HL-60/S4 treated with retinoic acid at 250 ng/mL for 4 days and 3 days (cell line): Measurements from ENCODE around the gene KCNQ1.

Experiments
- in situ Hi-C: fragments of 300-500 bp; cut with MboI; formaldehyde crosslinking; loops from 2 replicates; pipeline ENCODE4 v1.7.0; 2022; ENCODE audit warnings: low sequenced_read_pairs

KCNQ1 gene

DNA sequence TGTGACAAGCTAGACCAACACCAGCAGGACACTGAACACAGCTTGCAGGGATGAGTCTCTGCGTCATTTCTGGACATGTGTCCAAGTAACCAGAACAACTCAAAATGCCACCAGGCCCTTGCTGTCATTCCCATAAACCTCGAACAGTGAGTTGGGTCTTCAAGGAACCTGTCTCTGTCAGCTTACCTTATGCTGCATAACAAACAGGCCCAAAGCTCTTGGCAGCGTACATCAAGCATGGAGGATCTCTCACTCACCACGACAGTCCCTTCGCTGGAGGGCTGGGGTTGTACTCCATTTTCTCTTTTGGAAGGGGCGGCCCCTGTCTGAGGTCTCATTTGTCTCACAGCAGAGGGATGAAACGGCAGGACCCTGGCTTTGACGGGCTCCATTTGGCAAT is 434.0 kb downstream of the KCNQ1 start:
- in situ Hi-C loops: loop anchor here (25.0 kb wide), 1 partner anchor 691 kb away; no protein-coding TSS in a partner anchor

DNA sequence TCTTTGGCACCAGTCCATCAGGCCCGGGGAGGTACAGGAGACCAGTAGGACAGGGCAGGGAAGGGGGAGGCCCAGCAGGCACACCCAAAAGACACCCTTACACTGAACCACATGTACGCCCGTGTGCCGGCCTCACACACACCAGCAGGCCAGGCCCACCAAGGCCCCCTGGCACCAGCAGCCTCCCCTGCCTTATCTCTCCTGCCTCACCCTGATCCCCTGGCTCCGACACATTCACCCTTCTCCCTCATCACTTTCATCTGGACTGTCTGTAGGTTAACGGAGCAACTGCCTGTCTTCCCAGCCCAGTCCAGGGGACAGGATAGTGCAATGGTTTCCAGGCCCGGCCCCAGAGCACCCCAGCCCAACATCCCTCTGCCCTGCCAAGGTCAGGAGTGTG is 435.8 kb downstream of the KCNQ1 start:
- in situ Hi-C loops: loop anchor here (25.0 kb wide), 1 partner anchor 693 kb away; no protein-coding TSS in a partner anchor

DNA sequence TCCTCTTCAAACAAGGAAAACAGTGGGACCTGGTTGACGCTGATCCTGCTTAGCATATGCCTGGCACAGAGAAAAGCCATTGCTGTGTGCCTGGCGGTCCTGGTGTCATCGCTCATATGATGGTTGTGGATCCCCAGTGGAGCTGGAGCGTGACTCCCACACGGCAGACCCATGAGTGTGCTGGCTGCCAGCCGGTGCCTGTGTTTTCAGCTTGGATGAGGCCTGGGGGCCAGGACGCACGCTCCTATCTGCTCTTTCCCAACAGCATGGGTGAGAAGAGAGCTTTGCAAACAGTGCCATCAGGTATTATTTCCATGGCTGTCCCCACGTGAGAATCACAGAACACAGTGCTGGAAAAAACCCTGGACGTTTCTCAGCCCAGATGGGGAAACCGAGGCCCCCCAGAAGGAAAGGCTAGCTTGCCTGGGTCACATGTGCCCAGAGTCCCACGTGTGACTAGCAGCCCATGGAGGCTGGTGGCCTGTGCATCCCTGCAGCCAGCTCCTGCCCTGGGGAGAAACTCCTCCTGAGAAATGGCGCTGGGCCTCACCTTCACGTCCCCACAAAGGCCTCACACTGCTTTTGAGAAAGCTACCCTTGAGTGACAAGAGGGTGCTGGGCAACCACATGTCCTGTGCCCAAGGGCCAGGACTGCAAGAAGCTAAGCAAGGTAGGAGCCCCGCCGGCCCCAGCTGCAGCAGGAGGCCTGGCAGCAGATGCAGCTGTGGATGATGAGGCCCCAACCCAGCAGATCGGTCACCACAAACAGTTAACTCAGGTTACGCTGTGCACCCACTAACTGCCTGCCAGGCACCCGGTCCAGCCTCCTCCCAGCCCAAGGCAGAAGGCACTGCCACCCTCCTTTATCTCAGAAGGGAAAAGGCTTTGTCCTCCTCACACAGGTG is 436.5 kb downstream of the KCNQ1 start:
- in situ Hi-C loops: loop anchor here (25.0 kb wide), 1 partner anchor 694 kb away; no protein-coding TSS in a partner anchor

DNA sequence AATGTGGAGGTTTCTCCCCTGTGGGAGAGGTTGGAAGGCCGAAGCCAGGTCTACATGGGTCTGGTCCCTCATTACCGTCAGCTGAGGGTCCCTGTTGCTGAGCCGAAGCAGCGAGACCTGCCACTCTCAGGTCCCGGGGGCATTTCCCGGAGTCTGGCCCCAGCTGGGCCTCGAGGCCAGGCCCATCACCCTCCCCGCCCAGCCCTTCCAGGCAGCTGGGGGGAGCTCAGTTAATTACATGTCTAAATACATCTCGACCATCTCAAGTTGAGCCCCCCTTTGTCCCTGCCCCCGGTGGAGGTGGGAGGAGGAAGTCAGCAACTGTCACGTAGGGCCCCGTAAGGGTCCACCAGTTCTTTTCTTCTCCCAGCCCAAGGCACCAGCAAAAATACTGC is 437.2 kb downstream of the KCNQ1 start:
- in situ Hi-C loops: loop anchor here (25.0 kb wide), 1 partner anchor 695 kb away; no protein-coding TSS in a partner anchor

DNA sequence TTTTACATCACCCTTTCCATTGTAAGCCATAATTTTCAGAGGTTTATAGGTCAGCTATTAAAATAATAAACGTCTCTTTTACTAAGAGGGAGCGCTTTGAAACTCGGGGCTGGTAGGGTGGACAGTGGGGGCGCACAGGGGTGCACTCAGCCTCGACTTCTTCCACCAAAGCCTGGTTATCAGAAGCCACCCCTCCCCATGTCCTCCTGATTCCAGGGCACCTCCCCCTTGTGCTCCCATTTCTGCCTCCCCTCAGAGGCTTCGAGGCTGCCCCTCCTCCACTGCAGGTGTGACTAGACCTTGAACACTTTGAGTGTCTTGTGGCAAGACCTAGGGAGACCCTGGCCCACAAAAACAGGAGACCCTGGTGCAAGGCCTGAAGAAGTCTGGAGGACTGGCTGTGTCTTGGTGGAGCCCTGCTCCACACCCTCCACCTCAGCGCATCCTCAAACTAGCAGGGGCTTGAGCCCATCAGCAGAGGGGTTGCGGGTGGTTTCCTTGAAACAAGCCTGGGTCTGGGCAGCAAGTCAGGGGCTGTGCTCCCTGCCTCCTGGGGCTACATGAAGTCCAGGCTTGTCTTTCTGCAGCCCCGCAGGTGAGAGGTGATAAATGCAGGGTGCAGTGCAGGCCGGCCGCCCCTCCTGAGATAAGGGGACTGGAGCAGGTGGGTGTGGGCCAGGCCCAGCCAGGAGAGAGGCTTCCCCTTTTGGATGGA is 437.7 kb downstream of the KCNQ1 start:
- in situ Hi-C loops: loop anchor here (25.0 kb wide), 1 partner anchor 695 kb away; no protein-coding TSS in a partner anchor

DNA sequence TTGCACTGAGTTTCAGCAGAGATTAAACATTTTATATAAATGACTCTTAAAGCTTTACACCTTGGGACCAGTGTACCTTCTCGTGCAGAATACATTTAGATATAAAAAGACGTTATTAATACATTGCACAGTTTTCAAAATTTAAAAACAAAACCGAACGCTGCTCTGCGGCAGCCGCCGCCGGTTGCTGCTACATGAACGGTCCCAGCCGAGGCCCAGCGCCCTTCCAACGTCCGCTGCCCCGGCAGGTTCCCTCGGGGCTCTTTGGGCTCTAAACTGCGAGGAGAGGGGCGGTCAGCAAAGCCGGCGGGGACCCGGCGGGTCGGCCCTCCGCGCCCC is 438.8 kb downstream of the KCNQ1 start:
- in situ Hi-C loops: loop anchor here (25.0 kb wide), 1 partner anchor 696 kb away; no protein-coding TSS in a partner anchor

DNA sequence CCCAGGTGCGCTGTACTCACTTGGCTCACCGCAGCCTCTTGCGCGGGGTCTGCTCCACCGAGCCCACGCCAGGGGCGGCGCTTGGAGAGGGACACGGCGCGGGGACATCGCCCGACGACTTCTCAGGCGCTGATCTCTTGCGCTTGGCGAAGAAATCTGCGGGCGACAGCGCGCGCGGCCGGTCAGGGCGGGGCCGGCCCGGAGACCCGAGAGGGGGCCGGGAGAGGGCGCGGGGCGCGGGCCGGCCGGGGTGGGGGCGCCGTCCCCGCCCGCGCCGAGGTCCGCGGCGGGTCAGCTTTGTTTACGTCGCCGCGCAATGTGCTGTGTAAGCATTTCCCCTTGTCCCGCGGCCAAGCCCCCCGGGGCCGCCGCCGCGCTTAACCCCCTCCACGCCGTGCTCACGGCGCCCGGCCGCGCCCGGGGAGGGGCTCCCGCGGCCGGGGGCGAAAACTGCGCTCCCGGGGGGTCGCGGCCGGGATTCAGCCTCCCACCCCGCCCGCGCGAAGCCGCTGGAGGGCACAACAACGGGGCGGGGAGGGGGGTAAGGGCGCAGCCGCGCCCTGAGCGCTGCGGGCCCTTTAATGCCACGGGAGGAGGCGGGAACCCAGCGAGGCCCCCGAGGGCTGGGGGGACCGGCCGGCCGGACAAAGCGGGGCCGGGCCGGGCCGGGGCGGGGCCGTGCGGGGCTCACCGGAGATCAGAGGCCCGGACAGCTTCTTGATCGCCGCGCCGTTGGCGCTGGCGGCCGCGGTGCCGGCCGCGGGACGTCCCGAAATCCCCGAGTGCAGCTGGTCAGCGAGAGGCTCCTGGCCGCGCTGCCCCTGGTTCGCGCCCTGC is 439.4 kb downstream of the KCNQ1 start:
- in situ Hi-C loops: loop anchor here (25.0 kb wide), 1 partner anchor 697 kb away; no protein-coding TSS in a partner anchor

DNA sequence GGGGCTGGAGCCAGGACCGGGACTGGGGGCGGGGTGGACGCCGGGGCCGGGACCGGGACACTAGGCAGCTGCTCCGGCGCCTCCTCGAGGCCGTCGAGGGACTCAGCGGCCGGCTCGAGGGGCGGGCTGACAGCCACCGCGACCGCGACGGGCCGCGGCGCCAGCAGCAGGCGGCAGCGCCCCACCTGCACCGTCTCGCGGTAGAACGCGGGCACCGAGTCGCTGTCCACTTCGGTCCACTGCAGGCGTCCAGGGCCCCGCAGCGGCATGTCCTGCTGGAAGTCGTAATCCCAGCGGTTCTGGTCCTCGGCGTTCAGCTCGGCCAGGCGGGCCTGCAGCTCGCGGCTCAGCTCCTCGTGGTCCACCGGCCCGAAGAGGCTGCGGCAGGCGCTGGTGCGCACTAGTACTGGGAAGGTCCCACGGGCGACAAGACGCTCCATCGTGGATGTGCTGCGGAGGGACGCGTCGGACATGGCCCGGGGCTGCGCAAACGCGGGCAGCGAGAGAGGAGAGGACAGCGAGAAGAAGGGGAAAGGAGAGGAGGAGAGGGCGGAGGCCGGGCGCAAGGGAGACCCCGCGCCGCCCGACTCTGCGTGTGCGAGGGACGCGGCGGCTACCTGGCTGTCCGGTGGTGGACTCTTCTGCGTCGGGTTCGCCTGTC is 440.3 kb downstream of the KCNQ1 start:
- in situ Hi-C loops: loop anchor here (25.0 kb wide), 1 partner anchor 698 kb away; no protein-coding TSS in a partner anchor

DNA sequence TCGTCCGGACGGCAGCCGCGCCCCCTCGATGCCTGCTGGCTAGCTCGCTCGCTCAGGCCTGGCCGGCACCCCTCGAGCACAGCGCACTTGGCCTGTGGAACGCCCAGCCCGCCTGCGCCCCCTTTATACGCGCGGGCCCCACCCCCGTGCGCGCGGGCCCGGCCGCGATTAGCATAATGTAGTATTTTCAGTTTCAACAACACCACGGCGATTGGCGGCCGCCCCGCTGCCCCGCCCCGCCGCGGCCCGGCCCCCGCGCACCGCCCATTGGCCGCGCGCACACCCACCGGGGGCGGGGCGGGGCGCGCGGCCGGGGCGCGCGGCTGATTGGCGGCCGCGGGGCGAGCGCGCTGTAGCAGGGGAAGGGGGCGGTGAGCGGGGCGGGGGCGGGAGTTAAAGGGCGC is 440.9 kb downstream of the KCNQ1 start, which contains the start of gene CDKN1C:
TSS of gene CDKN1C (minus strand) at position 98 of the 404 bp plus-strand sequence. CDS start 319 bp downstream, outside the sequence.
- in situ Hi-C loops: loop anchor here (25.0 kb wide), 1 partner anchor 698 kb away; no protein-coding TSS in a partner anchor

DNA sequence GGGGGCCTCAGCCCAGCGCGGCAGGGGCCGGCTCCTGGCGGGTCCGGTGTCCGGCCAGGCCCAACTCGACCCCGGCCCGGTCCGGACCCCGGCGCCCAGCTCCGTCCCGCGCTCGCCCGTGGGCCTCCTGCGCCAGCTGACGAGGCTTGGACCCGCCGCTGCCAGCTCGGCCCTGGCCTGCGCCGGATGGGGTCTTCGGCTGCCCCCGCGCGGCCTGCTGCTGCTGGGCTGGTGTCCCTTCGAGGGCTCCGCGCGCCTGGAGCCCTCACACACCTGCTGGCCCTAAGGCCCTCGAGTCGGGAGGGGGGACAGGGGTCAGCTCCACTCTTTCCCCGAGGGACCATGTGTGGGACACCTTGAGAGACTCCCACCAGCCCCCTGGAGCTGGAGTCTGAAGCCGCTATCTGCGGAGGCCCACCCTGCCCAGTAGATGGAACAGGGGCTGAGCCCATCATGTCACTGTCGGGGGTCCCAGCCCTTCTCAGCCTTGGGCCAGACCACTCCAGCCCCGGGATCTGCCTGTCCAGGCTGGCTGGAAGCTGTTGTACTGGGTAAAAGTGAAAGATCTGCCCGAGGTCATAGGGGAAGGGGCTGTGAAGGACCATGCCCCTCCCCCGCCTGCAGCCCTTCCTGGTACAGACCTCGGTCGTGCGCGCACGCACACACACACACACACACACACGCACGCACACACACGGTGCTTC is 441.5 kb downstream of the KCNQ1 start:
- in situ Hi-C loops: loop anchor here (25.0 kb wide), 1 partner anchor 699 kb away; no protein-coding TSS in a partner anchor

DNA sequence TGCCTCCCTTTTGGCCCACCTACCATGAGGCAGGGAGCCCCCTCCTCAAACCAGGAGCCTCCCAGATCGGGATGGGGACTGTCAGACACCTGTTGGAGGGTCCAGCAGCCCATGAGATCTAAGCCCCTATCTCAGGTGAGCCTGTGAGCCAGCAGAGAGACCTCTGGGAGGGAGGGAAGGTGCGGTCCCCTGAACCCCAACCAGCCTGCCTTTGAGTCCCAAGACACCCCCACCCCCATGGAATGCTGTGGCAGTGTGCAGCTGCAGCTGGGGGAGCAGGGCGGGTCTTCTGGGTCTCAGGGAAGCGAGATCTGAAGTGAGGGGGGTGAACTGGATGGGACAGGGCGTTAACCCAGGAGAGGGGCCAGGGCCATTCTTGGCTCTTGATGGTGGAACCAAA is 442.1 kb downstream of the KCNQ1 start:
- in situ Hi-C loops: loop anchor here (25.0 kb wide), 1 partner anchor 700 kb away; no protein-coding TSS in a partner anchor

DNA sequence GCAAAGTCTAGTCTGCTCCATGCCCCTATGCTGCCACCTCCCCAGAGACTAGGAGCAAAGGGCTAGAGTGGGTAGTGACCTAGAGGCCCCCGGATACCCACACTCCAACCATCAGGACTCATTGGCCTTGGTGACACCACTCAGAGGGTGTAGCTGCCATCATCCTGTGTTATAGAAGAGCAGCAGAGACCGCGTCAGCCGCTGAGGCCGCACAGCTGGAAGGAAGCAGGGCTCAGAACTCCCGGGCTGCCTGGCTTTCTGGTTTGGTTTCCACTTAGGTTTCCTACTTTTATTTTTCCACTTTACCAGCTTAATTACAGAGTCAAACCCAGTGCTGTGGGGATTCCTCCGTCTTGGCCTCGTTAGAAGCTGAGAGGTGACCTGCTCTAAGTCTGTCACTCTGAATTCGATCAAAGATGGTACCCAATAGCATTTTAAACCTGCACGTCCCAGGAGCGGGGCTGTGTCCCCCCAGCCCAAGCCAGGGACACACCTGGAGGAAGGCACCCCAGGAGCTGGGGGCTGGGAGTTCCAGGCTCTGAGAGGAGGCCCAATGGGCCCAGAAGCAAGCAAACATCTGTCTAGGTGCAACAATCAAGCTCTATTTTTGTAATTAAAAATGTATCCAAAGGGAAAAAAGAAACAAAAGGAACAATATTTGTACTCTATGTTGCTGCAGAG is 442.8 kb downstream of the KCNQ1 start:
- in situ Hi-C loops: loop anchor here (25.0 kb wide), 1 partner anchor 700 kb away; no protein-coding TSS in a partner anchor

DNA sequence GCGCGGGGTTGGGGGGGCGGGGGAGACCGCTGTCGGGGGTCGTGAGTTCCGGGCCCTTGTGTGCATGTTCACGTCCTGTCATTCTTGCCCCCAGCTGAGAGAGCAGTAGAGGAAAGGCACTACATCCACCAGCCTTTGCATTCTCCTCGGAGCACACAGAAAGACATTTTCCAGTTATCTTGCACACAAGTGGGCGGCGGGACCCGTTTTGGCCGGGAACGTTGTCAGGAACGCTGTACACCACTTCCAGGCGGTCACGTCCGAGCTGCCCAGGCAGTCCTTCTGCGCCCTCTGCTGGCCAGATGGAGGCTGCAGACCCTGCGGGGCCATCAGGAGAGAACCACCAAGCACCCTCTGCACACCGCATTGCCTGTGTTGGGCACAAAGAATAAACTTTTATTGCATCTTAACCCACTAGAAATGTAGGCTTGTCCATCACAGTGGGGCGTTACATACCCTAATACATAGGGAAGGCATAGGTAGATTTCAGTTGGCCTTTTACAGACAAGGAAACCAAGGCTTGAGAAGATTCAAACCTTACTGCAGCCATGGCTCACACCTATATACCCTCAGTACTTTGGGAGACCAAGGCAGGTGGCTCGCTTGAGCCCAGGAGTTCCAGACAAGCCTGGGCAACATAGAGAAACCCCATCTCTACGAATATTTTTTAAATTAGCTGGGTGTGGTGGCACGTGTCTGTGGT is 443.6 kb downstream of the KCNQ1 start:
- in situ Hi-C loops: loop anchor here (25.0 kb wide), 1 partner anchor 701 kb away; no protein-coding TSS in a partner anchor

DNA sequence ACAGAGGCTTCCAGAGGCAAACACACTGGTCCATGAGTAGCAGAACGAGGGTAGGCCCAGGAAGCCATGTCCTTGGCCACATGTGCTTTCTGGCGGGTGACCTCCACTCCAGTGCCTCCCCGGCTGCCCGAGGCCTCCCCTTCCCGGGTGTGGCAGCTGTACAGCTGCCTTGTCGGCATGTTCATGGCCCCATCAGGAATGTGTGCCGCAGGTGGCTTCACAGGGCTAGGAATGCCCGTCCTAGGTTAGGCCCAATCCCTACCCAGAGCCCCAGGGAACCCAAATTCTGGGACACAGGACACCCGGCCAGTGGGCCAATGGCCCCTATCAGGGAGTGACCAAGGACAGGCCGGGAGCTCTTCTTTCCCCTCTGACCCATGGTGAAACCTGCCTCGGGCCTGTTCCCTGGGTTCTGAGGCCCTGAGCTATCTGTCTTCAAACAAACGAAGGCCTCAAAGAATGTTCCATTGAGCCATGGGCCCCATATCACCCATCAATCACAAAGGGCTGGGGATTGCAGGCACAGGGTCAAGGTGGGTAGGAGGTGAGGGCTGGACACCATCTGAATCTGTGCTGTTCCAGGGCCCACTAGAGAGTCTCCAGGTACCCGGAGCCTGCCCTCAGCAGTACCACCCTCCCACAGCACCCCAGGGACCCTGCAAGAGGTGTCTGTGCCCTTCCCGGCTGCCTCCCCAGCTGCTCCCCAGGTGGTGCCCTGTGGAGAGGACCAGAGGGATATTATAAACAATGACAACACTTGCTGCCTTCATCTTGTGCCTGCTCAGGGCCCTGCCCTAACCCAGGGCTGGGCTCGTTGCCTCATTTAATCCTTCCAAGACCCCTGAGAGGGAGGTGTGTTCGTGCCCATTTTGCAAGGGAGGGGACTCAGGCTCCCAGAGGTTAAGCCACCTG is 444.8 kb downstream of the KCNQ1 start:
- in situ Hi-C loops: loop anchor here (10.0 to 25.0 kb wide), 3 partner anchors 355 to 702 kb away; no protein-coding TSS in a partner anchor

DNA sequence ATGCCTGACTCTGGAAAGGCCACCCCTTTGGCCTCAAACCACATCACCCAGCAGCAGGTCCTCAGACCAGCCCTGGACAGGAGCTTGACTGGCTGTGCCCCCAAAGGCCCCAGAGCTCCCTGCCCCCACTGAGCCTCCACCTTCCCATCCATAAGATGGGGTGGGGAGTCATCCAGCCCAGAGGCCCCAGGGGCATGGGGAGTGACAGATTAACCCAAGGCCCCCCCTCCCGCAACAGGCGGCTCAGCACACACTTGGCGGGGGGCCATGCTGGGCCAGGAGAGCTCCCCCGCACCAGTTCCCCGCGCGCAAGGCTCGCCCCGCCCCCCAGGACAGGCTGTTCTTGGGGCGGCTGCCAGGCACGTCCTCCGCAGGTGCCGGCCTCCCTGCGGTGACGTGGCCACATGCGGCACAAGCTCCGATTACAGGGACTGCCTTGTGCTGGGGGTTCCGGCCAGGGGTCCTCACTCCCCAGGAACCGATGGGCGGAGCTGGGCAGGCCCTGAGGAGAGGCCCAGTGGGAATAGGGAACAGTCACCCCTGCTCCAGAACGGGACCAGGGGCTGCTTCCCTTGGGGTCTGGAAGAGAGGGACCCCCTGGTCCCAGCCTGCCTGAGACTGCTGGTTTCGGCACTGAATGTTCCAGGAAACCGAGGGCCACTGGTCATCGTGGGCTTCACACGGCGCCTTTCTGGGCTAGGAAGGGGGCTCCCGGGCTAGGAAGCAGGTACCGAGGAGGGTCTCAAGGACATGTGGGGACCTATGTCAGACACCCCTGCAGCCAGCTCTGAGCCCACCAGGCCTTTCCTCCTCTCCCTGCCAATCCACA is 445.9 kb downstream of the KCNQ1 start:
- in situ Hi-C loops: loop anchor here (10.0 to 25.0 kb wide), 3 partner anchors 356 to 703 kb away; no protein-coding TSS in a partner anchor
